Jurkat, Clone E6-1 (cell line): ENCODE data around the gene TBC1D1.
"Not testable (repeated sequence)": the region's sequence is repeated elsewhere in the genome, so short reads cannot be mapped to it uniquely, and the experiment has no call there.

Experiments used
- DNase-seq: peaks from one replicate; pipeline ENCODE4 v3.0.0-alpha.2; 2011; ENCODE audit warnings: low read depth, low spot score
- H3K4me3 ChIP-seq: 2 replicates; pipeline ENCODE4 v1.5.1; 2011; ENCODE audit warnings: mild to moderate bottlenecking, low read length, control low read depth, moderate library complexity

TBC1D1 gene

DNA sequence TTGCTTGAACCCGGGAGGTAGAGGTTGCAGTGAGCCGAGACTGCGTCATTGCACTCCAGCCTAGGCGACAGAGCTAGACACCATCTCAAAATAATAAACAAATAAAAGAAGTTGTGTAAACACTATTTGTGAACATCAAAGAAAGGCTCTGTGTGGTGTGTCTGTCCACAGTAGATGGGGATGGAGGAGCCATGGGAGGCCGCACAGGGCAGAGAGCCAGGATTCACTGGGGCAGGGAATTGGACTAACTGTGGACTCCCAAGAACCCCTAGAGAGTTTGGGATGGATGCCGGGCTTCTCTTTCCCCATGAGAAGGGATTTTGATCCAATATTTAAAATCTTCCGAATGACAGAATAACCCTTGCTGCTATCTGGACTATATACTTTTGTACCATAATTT, 26.5 kb downstream of the TBC1D1 start:
- no peak for DNase-seq
- no peak overlapping the region for H3K4me3 ChIP-seq

DNA sequence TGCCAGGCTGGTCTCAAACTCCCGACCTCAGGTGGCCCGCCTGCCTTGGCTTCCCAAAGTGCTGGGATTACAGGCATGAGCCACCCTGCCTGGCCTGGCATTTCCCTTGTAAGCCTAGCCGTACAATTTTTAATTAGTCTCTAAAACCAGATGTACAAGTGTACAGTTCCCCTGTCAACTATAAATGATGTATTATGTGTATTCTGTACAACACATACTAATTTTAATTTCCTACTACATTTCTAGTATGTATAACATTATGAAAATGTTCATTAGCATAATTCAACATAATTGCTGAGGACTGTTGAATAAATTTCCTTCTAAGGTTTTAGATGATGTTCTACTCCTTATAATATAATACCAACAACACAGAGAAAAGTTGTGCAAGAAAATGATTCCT, 27.8 kb downstream of the TBC1D1 start:
- H3K4me3 ChIP-seq = no peak overlapping the region
- no peak for DNase-seq

DNA sequence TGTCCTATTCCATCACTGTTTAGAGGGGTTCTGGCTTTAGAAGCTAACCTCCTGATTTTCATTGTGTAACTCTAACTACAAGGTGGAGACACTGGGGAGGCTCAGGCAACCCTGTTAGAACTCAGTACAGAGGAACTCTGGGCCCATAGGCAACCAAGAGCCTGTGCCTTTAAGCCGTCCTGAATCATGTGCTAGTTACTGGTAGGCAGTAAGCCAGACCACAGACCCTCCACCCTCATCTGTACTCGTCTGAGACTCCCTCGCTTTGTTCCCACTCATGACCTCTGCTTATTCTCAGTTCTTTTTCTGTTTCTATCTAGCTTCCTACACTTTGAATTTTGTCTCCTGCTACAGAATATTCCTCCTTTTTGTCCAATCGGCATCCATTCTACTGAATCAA, 31.4 kb downstream of the TBC1D1 start:
- no peak for DNase-seq

DNA sequence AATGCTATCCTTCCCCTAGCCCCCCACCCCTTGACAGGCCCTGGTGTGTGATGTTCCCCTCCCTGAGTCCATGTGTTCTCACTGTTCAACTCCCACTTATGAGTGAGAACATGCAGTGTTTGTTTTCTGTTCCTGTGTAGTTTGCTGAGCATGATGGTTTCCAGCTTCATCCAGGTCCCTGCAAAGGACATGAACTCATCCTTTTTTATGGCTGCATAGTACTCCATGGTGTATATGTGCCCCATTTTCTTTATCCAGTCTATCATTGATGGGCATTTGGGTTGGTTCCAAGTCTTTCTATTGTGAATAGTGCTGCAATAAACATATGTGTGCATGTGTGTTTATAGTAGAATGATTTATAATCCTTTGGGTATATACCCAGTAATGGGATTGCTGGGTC, 32.2 kb downstream of the TBC1D1 start:
- DNase-seq, H3K4me3 ChIP-seq: not testable (repeated sequence)

More for the DNA sequence above, 31.4 kb downstream of the TBC1D1 start:
- H3K4me3 ChIP-seq = no peak overlapping the region

DNA sequence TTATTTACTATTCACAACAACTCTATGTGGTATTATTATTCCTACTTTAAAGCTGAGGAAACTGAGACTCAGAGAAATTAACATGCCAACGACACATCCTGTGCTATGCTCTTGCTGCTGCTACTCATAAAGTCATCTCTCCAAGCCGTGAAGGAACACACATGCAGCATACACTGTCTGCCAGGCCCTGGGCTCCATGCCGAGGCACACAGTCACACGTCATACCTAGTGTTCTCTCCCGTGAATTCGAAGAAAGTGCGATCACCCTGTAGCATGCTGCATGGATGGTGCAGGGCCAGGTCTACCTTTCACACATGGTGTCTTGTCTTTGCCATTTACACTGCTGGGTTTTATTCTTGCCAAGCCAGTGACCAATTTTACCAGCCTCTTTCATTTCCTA, 34.1 kb downstream of the TBC1D1 start:
- H3K4me3 ChIP-seq = no peak overlapping the region

DNA sequence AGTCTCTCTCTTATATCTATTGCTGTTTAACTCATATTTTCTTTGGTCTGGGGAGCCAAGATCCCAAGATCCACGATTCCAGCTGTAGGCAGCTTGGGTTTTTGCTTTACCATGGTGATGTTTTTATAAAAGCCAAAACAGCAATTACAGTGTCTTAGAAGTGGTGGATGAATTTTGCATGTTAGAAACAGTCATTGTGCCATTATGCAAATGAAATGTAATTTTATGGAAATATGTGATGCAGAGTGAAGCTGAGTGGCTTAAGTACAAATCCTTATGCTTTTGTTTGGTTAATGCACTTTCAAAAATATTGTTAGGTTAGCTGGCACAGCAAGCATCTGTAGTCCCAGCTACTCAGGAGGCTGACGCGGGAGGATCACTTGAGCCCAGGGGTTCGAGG, 36.5 kb downstream of the TBC1D1 start:
- no peak overlapping the region for H3K4me3 ChIP-seq
- no peak for DNase-seq

More for the DNA sequence above, 34.1 kb downstream of the TBC1D1 start:
- DNase-seq = no peak

DNA sequence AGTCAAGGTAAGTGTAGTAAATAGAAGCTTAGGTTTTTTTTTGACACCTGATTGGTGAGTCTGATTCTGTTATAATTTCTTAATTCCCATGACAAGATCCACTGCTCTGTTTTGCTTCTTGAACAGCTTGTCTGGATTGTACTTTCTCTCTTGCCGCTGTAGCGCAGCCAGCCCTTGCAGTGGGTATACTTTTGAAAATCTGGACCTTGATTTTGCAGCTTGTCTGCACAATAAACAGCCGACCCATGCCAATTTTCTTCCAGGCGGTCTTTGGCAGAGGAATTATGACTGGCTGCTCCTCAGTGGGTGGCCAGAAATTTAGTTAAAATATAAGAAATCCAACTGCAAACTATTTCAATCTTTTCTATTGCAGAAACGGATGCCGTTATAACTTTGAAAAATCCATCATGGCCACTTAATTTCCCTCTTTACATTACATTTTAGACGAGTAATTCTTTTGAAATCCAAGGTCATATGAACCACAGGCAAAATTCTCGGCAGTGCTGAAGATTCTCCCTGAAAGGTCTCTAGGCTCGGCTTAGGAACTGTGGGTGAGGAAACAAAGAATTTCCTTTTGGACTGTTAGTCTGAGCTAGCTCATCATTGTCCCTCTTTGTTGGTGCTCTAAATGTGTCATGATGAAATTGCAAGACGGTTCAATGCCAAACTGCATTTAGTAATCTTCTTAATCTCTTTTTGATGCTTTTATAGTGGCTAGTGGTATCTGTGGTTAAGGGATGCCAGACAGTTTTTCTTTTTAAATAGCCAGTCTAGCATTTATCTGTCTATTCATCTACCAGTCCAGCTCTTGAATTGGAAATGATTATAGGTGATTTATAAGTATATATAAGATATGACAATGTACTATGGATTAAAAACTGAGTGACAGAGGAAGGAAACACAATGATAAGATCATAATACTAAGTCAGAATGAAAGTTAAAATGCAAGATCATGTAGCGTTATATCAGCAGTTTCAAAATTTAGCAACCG, 37.8 kb downstream of the TBC1D1 start:
- no peak overlapping the region for H3K4me3 ChIP-seq
- DNase-seq = peak; percentile 28

DNA sequence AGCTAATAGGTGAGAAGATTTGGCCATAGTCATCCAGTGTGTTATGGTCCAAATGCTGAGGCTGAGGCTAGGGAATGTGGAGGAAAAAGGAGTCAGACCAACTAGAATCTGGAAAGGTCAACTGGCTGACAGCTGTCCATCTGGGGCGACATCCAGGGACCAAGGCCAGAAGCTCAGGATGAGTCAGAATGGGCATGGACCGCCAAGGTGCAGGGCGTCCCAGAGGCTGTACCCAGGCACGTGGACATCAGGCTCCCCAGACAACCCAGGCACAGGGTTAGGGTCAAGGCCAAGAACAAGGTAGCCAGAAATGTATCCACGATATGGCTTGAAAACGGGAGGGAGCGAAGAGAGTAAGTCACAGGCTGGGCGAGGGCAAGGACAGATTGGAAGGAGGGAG, 43.2 kb downstream of the TBC1D1 start:
- no peak for DNase-seq
- H3K4me3 ChIP-seq = no peak overlapping the region

DNA sequence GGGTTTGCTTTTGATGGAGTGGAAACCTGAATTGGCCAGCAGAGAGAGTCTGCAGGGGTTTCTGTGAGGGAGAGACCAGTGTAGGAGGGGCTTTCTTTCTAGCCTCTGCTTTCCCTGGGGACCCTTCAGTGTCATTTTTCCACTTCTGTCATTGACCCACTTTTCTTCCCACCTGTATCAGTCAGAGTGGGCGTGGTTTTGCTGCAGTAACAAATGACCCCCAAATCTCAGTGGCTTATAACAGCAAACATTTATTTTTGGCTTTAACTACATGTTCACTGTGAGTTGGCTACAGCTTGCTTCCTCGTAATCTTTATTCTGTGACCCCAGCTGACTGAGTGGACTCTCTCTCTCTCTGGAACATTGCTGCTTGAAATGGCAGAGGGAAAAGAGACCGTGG, 43.7 kb downstream of the TBC1D1 start:
- DNase-seq = no peak

DNA sequence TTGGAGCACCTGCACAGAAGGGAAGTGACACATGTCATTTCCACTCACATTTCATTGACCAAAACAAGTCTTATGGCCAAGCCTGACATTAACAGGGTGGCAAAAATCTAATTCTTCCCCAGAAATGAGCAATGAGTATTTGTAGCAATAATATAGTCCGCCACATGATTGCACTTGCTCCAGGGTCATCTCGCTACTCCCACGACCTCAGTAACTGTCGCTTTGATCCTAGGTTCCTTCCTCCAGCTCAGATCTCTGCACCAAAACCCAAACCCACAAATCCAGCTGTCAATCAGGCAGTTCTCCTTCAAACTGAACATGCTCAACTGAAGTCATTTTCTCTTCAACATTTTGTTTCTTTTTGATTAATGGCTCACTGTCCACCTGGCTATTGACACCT, 44.1 kb downstream of the TBC1D1 start:
- no peak overlapping the region for H3K4me3 ChIP-seq
- DNase-seq = no peak

More for the DNA sequence above, 43.7 kb downstream of the TBC1D1 start:
- no peak overlapping the region for H3K4me3 ChIP-seq

DNA sequence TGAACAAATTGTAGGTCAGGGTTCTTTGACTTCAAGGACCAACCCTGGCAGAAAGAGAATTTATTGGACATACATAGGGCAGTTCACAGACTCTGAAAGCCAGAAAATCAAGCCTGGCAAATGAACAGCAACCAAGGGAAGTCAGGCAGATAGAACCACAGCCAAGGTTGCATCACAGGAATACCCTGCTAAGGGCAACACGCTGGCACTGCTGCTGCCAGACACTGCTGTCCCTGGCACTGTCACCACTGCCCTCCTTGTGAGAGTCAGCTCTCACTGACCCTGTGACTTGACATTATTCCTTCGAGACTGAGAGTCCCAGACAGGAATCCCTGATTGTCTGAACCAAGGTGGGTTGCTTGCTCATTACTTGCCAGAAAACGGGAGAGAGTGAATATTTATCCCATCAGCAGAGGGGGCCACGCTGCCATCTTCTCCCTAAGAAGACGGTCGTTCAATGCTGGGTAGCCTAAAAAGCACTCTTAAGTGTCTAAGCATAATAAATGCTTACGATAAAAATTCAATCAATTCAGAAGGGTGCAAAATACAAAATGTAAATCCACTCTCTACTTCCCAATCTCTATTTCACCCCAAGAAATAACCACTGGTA, 46.1 kb downstream of the TBC1D1 start:
- no peak for DNase-seq
- no peak overlapping the region for H3K4me3 ChIP-seq

DNA sequence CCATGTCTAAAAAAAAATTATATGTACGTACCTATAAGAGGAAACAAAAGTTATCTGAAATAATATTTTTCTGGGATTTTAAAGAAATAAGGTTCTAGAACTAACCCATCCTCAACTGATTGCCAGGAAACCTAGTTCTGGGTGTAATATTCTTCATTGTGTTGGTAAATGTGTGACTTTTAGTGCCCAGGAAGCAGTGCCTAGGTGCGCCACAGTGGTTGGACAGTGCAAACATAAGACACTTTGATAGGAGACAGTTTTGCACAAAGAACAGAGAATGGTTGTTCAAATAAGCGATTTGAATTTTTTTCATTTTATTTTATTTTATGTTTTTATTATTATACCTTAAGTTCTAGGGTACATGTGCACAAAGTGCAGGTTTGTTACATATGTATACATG, 47.3 kb downstream of the TBC1D1 start:
- no peak overlapping the region for H3K4me3 ChIP-seq

DNA sequence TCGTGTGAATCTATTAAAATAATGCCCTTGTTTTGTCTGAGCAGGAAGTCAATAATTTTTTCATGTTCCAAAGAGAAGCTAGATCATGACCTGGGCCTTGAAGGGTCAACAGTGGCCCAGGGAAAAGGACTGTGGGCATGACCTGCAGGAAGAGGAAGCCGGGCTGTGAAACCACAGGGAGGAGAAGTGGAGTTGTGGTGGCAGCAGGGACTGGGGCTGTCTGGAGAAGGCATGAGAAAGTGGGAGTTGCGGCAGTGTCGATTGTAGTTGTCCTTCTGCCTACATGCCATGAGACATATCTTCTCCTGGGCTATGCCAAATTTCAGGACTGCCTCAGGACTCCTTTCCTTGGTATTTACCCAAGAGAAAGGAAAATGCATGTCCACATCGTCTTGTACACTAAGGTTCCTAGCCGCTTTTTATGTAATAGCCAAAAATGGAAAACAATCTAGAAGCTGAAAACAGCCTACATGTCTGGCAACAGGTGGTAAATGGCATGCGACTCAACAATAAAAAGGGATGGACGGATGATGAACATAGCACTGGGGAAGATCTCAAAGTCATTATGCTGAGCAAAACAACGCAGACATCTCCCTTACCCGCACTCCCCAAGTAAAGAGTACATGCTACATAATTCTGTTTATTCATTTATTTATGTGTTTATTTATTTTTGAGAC, 55.8 kb downstream of the TBC1D1 start:
- no peak overlapping the region for H3K4me3 ChIP-seq
- no peak for DNase-seq

More for the DNA sequence above, 47.3 kb downstream of the TBC1D1 start:
- DNase-seq = no peak

DNA sequence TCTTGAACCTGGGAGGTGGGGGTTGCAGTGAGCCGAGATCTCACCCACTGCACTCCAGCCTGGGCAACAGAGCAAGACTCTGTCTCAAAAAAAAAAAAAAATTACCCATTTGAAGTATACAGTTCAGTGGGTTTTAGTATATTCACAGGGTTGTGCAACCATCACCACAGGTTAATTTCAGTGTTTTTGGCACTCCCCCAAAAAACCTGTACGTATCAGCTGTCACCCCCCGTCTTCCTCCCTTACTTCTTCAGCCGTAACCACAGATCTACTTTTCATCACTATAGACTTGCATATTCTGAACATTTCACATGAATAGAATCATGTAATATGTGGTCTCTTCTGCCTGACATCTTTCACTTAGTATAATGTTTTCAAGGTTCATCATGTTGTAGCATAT, 57.7 kb downstream of the TBC1D1 start:
- DNase-seq = peak; percentile 68

DNA sequence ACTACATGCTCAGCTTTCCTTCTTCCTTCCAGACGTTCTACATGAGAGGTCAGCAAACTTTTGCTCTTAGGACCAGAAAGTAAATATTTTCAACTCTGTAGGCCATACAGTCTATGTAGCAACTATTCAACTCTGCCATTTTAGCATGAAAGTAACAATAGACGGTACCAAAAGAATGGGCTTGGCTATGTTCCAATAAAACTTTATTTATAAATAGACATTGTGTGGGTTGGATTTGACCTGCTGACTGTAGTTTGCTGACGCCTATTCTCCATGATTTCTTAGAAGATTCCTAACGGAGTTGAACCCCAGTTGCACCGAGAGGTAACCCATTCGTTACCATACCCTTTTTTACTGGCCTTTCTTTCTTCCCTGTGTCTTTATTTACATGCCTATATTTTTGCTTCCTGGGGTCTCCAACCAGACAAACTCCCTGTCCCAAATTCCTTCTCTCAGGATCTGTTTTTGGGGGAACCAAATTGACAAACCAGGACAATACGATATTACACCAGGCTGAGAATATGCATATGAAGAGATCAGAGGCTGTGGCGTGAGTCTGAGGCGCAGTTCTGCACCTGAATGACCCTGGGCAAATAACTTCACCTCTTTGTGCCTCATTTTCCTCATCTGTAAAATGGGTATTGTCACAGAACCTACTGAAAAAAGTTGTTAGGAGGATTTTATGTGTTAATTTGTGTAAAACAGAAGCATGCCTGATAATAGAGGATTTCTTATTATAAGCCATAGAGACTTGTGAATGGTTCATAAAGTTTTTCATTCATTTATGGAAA, 58.9 kb downstream of the TBC1D1 start:
- H3K4me3 ChIP-seq = no peak overlapping the region
- no peak for DNase-seq

More for the DNA sequence above, 57.7 kb downstream of the TBC1D1 start:
- H3K4me3 ChIP-seq = no peak overlapping the region

DNA sequence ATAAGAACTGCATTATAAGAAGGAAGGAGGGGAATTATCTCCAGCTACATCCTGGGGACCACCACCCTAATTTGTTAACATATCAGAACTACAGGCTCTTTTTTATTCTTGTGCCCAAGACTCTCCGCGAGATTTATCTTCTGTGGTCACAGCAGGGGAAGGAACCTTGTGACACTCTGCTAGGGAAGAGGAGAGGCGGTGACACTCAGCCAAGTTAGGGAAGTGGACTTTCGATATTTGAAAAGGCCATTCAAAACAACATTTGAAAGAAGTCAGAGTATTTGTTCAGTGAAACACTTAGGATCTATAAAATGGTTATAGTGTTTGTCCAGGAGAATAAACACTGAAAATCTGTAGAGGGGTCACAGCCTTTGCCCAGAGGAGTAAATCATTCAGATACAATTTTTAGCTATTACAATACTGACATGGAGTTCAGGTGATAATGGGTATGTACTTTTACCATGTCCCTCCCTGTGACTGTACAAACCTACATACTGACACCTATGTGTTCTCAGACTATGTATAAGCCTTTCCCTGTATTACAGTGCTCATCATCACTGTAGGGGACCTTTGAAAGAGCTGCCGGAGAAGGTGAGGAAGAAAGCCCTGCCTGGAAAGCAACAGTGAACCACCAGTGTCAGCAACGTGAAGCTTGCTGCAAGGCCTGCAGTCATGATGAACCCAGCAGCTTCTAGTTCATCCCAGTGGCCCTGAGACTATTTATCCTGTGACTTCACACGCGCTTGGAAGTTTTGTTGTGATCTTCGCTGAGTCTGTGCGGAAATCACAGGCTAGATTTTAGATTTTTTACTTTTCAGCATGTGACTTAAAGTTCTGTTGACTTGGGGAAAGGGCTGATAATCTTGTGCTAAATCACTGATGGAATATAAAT, 60.8 kb downstream of the TBC1D1 start:
- DNase-seq = no peak
- H3K4me3 ChIP-seq = no peak overlapping the region

DNA sequence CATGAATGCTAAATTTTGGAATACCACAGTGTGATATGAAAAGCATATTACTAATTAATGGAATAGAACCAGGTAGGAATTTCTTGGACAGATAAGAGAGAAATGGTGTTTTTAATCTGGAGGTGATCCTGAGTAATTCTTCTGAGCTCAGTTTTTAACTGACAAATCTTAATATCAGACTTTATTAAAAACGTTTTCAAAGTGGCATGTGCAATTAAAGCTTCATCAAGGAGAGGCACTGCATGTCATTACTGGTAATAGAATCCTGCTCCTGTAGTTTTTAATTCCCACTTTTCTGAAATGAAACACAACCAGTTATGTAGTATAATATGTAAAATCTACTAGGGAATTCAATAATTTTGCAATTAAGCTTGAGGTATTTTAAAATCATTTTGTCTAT, 62.3 kb downstream of the TBC1D1 start:
- no peak for DNase-seq

DNA sequence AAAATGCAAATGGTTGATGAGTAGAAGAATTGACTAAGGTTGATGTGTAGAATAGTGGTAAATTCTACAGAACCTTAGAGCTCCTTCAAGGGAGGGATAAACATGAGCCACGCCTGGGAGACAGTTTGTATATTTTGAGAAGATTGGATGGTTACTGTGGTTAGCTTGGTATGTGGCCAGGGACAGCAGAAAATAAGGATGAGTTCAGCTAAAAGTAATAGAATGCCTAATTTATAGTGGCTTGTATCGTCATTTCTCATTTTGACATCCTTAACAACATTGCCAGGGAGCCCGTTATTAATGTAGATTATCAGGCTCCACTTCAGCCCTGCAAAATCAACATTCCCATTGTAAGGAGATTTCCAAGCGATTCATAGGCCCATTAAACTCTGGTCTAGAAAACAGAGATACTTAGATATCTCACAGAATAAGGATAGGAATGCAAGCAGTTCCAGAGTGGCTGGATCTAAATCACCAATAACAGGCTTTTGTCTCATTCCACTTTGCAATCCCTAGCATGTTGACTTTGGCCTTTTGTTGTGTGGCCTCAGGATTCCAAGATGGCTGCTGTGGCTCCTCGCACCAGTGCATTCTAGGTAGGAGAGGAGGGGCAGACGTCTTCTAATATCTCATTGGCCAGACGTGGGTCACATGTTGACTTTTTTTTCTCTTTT, 62.9 kb downstream of the TBC1D1 start:
- no peak overlapping the region for H3K4me3 ChIP-seq
- no peak for DNase-seq

More for the DNA sequence above, 62.3 kb downstream of the TBC1D1 start:
- H3K4me3 ChIP-seq = no peak overlapping the region
